IPS-15b (cell line): ENCODE results near the gene SERPINF2.

Source experiments
- H3K27me3 ChIP-seq: one replicate; pipeline ENCODE4 v1.6.1; 2013; ENCODE audit warnings: low read length; ENCODE audit not compliant: control insufficient read depth, insufficient read depth
- H3K36me3 ChIP-seq: one replicate; pipeline ENCODE4 v1.6.1; 2013; ENCODE audit warnings: low read length; ENCODE audit not compliant: control insufficient read depth, insufficient read depth
- H3K4me1 ChIP-seq: one replicate; pipeline ENCODE4 v1.6.1; 2013; ENCODE audit warnings: mild to moderate bottlenecking, low read length; ENCODE audit not compliant: control insufficient read depth, insufficient read depth
- H3K4me3 ChIP-seq: one replicate; pipeline ENCODE4 v1.5.1; 2013; ENCODE audit warnings: low read depth, low read length
- H3K9ac ChIP-seq: one replicate; pipeline ENCODE4 v1.6.1; 2013; ENCODE audit warnings: low read depth, mild to moderate bottlenecking, low read length
- H3K9me3 ChIP-seq: one replicate; pipeline ENCODE4 v1.6.1; 2013; ENCODE audit warnings: mild to moderate bottlenecking, low read length; ENCODE audit not compliant: control insufficient read depth, insufficient read depth

SERPINF2 gene

DNA sequence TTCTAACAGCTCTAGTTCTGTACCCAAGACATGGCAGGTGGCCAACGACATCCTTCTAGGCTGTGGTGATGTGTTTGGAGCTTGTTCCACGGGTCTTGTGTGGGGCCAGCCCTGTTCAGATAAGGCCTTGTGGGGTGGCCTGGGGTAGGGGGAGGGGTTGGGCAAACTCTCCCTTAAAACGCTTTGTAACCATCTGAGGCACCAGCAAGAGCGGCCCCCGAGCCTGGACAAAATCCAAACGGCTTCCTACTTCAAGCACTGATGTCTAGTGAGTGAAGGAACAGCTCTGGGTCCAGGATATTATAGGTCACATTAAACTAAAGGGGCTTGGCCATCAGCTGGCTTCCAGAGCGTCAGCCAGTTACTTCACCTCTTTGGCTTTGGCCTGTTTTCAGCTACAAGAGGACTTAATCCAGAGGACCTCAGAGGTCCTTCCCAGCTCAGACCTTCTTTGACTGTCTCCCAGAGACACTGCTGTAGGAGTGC is 31.1 kb downstream of the SERPINF2 start:
- Histone ChIP-seq H3K9ac (no peak overlapping the region), H3K4me3 (no peak overlapping the region), H3K27me3 (no peaks in the 10 kb centered on the region), H3K9me3 (no peaks in the 10 kb centered on the region), H3K36me3 (peaks cover 22% of the 10 kb centered on the region), H3K4me1 (peaks cover 8% of the 10 kb centered on the region)

DNA sequence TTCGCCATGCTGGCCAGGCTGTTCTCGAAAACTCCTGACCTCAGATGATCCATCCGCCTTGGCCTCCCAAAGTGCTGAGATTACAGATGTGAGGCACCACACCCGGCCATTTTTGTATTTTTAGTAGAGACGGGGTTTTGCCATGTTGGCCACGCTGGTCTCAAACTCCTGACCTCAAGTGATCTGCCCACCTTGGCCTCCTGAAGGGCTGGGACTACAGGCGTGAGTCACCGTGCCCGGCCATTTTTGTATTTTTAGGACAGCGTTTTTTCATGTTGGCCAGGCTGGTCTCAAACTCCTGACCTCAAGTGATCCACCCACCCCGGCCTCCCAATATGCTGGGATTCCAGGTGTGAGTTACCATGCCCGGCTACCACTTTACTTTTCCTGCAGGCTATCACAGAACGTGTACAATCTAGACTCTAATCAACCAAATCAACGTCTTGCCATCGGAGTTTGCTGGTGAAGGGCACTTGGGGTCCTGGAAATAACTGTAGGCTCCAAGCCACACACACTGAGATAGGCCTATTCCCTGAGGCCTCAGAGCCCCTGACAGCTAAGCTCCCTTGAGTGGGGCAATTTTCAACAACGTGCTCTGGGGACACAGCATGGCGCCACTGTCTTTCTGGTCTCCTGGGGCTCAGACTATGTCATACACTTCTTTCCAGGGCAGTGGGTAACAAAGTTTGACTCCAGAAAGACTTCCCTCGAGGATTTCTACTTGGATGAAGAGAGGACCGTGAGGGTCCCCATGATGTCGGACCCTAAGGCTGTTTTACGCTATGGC is 31.9 kb downstream of the SERPINF2 start:
- H3K27me3 ChIP-seq = no peaks in the 10 kb centered on the region
- no peaks in the 10 kb centered on the region for H3K9me3 ChIP-seq
- H3K4me1 ChIP-seq = peaks cover 5% of the 10 kb centered on the region
- H3K36me3 ChIP-seq = peaks cover 26% of the 10 kb centered on the region
- H3K9ac ChIP-seq = no peak overlapping the region
- H3K4me3 ChIP-seq = no peak overlapping the region

DNA sequence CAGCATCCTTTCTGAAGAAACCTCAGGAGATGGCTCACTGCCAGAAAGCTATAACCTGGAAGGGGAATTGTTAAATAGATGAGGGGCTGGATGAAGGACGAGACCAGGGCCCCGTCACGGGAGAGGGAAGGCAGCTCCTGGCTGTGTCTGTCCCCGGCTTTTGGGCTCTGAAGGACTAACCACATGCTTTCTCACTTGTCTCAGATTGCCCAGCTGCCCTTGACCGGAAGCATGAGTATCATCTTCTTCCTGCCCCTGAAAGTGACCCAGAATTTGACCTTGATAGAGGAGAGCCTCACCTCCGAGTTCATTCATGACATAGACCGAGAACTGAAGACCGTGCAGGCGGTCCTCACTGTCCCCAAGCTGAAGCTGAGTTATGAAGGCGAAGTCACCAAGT is 33.7 kb downstream of the SERPINF2 start:
- no peak overlapping the region for H3K9ac ChIP-seq
- H3K36me3 ChIP-seq = peaks cover 26% of the 10 kb centered on the region
- H3K4me1 ChIP-seq = no peaks in the 10 kb centered on the region
- no peak overlapping the region for H3K4me3 ChIP-seq
- no peaks in the 10 kb centered on the region for H3K27me3 ChIP-seq
- H3K9me3 ChIP-seq = no peaks in the 10 kb centered on the region

DNA sequence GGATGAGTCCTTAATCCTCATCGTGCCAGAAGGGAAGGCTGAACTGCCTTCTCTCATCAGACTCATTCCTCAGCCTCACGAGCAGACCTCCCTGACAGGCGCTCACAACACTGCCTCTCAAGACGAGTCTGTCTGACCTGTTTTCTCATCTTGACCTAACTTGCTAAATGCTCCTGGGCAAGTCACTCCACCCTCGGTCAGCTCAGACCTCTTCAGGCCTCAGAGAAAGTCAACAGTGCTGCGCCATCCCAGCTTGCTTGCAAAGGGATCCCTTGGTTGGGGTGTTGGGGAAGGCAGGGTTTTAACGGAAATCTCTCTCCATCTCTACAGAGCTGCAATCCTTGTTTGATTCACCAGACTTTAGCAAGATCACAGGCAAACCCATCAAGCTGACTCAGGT is 34.2 kb downstream of the SERPINF2 start:
- Histone ChIP-seq H3K36me3 (peaks cover 26% of the 10 kb centered on the region), H3K9ac (no peak overlapping the region), H3K9me3 (no peaks in the 10 kb centered on the region), H3K27me3 (no peaks in the 10 kb centered on the region), H3K4me3 (no peak overlapping the region), H3K4me1 (no peaks in the 10 kb centered on the region)

DNA sequence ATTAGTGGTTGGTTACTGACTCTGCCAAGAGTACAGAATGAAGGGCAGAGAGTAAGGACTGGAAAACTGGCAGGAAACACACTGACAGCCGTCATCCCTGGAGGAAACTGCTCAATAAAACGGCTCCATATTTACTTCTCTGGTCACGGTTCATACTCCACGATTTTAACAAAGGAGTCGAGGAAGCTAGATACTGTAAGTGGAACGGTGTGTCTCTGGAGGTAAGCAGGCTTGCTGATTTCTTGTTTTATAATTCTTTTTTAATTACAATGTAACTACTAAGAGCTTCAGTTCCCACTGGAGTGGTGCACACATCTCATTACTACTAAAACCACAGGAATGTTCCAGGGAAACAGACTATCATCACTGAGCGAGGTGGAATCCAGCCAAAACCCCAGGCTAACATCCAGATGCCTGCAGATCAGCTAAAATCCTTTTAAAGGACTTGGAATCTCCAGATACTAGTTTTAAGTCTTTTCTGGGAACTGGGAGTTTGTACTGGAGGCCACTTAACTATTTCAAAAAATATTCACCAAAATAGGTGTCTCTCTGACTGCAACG is 37.0 kb downstream of the SERPINF2 start:
- Histone ChIP-seq H3K36me3 (peaks cover 45% of the 10 kb centered on the region), H3K9ac (no peak overlapping the region), H3K27me3 (no peaks in the 10 kb centered on the region), H3K4me1 (no peaks in the 10 kb centered on the region), H3K4me3 (no peak overlapping the region), H3K9me3 (no peaks in the 10 kb centered on the region)

DNA sequence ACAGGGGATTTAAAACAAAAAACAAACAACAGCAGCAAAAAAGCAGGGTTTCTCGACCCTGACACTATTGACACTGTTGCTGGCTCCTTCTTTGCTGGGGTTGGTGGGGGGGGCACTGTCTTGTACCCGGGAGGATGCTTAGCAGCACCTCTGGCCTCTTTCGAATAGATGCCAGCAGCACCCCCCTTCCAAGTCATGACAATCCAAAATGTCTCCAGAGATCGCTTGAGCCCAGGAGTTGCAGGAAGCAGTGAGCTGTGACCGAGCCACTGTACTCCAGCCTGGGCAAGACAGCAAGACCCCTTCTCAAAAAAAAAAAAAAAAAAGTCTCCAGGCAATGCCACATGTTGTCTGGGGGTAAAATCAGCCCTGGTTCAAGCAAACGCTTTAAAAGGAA is 39.5 kb downstream of the SERPINF2 start:
- Histone ChIP-seq H3K4me1 (no peaks in the 10 kb centered on the region), H3K9me3 (no peaks in the 10 kb centered on the region), H3K4me3 (no peak overlapping the region), H3K9ac (no peak overlapping the region), H3K36me3 (peaks cover 45% of the 10 kb centered on the region), H3K27me3 (no peaks in the 10 kb centered on the region)

DNA sequence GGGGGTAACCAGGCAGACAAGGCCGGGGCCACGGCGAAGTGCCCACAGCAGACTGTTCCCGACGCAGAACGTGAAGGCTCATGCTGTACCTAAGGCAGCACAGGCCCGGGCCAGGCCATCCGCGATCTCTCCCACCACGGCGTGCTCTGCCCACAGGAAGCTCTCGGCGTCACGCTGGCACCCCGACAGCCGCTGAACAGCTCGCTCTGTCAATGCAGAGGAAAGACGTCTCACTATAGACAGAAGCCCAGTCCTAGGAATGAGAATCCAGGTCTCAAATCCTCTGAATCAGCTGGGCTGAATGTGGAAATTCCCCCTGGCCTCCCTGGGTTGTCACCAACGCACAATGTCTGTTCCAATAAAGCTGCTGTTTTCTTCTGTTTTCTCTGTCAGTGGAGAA is 40.6 kb downstream of the SERPINF2 start:
- Histone ChIP-seq H3K4me3 (no peak overlapping the region), H3K4me1 (no peaks in the 10 kb centered on the region), H3K9ac (no peak overlapping the region)

DNA sequence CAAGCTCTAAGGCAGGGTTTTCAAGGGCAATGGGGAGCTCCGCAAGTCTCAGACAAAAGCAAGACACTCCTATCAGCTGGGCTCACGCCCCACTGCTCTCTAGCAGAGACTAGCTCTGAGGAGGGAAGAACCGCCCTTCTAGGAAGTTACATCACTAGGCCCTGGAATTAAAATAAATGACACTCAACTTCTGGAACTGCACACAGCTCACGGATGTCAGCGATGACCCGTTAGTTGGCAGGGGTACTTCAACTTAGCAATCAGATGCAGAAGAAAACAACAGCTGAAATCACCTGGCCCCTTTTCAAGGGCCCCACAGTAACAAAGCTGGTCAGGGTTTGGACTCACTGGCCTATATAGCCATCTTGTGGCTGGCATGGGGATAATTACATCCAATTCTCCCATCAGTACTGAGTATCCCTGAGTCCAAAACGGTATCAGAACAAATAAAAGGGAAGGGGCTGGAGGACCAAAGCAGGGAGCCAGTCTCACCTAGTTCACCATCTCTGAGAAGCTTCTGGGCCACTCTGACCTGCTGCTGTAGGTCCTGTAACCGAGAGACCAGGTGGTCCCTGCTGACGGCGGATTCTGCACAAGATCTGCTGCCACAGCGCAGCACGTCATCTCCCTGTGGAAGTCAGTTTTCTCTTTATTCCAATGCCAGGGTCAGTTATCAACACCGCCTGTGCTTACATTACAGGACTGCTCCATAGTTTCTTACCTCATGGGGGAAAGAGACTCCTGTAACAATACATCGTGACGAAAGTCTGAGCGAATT is 41.4 kb downstream of the SERPINF2 start:
- peaks cover 40% of the 10 kb centered on the region for H3K36me3 ChIP-seq

More for the DNA sequence above, 40.6 kb downstream of the SERPINF2 start:
- H3K36me3 ChIP-seq = peaks cover 46% of the 10 kb centered on the region
- no peaks in the 10 kb centered on the region for H3K27me3 ChIP-seq
- H3K9me3 ChIP-seq = no peaks in the 10 kb centered on the region

DNA sequence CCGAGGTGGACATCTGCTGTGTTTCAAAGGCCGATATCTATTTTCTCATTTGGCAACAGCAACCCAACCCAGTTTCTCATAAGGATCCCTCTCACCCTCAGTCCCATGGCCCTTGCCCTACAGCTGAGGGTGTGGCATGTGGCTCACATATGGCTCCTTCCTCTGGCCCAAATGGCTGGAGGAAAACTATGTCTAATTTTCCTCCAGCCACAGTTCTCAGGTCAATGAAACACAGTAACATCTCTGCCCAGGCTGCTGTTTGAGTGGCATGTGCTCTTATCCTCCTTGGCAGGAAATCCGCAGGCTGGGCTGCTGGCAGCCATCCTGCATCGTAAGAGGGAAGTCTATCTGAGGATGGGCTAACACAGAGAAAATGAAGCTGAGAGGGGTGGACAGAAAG is 43.3 kb downstream of the SERPINF2 start:
- Histone ChIP-seq H3K36me3 (peaks cover 37% of the 10 kb centered on the region), H3K9me3 (no peaks in the 10 kb centered on the region), H3K4me1 (no peaks in the 10 kb centered on the region), H3K9ac (no peak overlapping the region), H3K27me3 (no peaks in the 10 kb centered on the region), H3K4me3 (no peak overlapping the region)

More for the DNA sequence above, 41.4 kb downstream of the SERPINF2 start:
- Histone ChIP-seq H3K9me3 (no peaks in the 10 kb centered on the region), H3K4me1 (no peaks in the 10 kb centered on the region), H3K27me3 (no peaks in the 10 kb centered on the region), H3K9ac (no peak overlapping the region), H3K4me3 (no peak overlapping the region)

DNA sequence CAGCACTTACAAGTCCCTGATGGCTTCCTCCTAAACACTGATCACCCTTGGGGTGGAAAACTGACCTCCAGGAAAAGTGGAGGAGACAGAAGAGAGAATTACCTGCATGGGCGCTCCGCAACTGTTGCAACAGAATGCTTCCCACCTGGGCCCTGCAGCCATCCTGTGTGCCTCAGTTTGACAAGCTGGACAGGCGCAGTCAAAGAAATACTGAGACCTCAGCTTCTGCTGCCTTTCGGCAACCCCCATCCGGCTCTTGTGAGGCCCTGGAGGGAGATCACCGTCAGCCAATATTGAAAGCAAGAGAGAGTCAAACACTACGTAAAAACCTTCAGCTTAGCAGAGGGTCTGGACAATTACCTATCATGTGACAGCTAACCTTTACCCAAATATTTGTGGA is 44.0 kb downstream of the SERPINF2 start:
- Histone ChIP-seq H3K4me1 (no peaks in the 10 kb centered on the region), H3K4me3 (no peak overlapping the region), H3K9me3 (no peaks in the 10 kb centered on the region), H3K9ac (no peak overlapping the region), H3K27me3 (no peaks in the 10 kb centered on the region), H3K36me3 (peaks cover 37% of the 10 kb centered on the region)

DNA sequence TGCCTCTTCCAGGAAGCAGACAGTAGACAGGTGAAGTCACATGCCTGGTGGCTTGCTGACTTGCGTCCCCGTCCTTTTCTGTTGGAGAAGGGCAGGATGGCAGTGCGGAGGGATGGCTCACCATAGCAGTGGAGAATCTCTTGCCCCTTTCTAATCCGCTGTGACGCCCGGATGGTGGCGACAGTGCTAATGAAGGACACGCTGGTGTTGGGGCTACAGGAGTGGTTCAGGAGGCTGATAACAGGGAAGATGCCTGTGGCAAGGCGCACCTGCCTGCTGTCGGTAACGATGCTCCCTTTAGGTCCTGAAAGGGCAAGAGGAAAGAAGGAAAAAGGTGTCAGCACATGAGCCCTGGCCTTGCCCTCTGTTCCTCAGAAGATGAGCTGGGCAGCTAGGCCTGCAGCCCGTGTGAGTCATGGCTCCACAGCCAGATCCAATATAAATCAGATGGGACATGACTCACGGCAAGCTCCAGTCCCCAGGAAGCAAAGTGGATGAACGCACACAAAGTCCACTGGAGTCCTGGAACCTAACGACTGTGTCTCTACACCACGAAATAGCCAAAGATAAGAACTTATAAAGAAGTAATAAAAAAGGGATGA is 44.7 kb downstream of the SERPINF2 start:
- Histone ChIP-seq H3K9ac (no peak overlapping the region), H3K4me3 (no peak overlapping the region)

More for the DNA sequence above, 44.7 kb downstream of the SERPINF2 start:
- peaks cover 31% of the 10 kb centered on the region for H3K36me3 ChIP-seq
- no peaks in the 10 kb centered on the region for H3K4me1 ChIP-seq
- no peaks in the 10 kb centered on the region for H3K27me3 ChIP-seq
- no peaks in the 10 kb centered on the region for H3K9me3 ChIP-seq
